ENCODE data around the gene BAZ2B. TPM values are rescaled to one million over a fixed set of nuclear protein-coding genes. Genes with fewer than 3 reads are reported as not detected.

The BAZ2B gene
- total RNA-seq, 2 donors from 2014 or later, result 53.1 to 64.1 TPM

DNA sequence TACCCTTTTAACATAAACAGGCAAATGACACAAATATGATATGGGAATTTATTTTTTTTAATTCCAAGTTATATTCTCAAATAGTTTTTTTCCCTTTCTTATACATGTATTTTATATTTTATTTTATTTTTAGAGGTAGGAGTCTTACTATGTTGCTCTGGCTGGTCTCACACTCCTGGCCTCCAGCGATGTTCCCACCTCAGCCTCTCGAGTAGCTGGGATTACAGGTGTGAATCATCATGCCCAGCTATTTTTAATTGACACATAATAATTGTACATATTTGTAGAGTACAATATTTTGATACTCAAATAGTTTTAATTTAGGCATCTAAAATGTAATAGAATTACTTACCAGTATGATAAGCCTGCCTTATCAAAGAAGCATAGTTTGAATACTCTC, 12.2 kb downstream of the BAZ2B start:
- H3K27me3 ChIP-seq (ENCODE audit: control insufficient read depth, insufficient read depth, low read length, poor library complexity, severe bottlenecking), result no peaks in the 10 kb centered on the region
- Mint-ChIP-seq H3K27ac (no peak overlapping the region), H3K27me3 (ENCODE audit: insufficient read depth) (no peaks in the 10 kb centered on the region), H3K4me3 (no peak overlapping the region), H3K9me3 (no peaks in the 10 kb centered on the region), H3K4me1 (peaks cover 15% of the 10 kb centered on the region), H3K36me3 (ENCODE audit: low read depth) (peaks cover 4% of the 10 kb centered on the region)
- H3K9ac ChIP-seq (ENCODE audit: extremely low read depth, low read length, poor library complexity, severe bottlenecking), result no peak overlapping the region
- H3K4me1 ChIP-seq (ENCODE audit: control insufficient read depth, insufficient read depth, low read length), result no peaks in the 10 kb centered on the region
- no peaks in the 10 kb centered on the region for H3K9me3 ChIP-seq (ENCODE audit: control insufficient read depth, low read length)
- DNase-seq, result no peak
- TF ChIP-seq, protein P1, sequence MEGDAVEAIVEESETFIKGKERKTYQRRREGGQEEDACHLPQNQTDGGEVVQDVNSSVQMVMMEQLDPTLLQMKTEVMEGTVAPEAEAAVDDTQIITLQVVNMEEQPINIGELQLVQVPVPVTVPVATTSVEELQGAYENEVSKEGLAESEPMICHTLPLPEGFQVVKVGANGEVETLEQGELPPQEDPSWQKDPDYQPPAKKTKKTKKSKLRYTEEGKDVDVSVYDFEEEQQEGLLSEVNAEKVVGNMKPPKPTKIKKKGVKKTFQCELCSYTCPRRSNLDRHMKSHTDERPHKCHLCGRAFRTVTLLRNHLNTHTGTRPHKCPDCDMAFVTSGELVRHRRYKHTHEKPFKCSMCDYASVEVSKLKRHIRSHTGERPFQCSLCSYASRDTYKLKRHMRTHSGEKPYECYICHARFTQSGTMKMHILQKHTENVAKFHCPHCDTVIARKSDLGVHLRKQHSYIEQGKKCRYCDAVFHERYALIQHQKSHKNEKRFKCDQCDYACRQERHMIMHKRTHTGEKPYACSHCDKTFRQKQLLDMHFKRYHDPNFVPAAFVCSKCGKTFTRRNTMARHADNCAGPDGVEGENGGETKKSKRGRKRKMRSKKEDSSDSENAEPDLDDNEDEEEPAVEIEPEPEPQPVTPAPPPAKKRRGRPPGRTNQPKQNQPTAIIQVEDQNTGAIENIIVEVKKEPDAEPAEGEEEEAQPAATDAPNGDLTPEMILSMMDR (conservative IDR thresholded peaks at IDR 0.05), result no peak
- no peak overlapping the region for H3K27ac ChIP-seq (ENCODE audit: low read depth, low read length)
- no peaks in the 10 kb centered on the region for H3K36me3 ChIP-seq (ENCODE audit: control insufficient read depth, insufficient read depth, low read length)
- H3K4me3 ChIP-seq (ENCODE audit: low read length), result no peak overlapping the region
- WGBS, 2 experiments (ENCODE audit: insufficient coverage in 1 of 2, insufficient read length in 1 of 2), result 95% methylated on average over 2 of the region's 2 CpGs; no CpG with 5 or more reads in 1 of the 2 experiments

- peaks cover 6% of the 10 kb centered on the region for H3K4me1 Mint-ChIP-seq
- TF ChIP-seq, protein P1 (conservative IDR thresholded peaks at IDR 0.05), result no peak
- no peaks in the 10 kb centered on the region for H3K36me3 ChIP-seq (ENCODE audit: control insufficient read depth, insufficient read depth, low read length)
- H3K27ac Mint-ChIP-seq, result peak overlapping the region; percentile 11
- WGBS, 2 experiments (ENCODE audit: insufficient coverage in 1 of 2, insufficient read length in 1 of 2), result 79% methylated on average over 3 of the region's 3 CpGs; no CpG with 5 or more reads in 1 of the 2 experiments
- H3K36me3 Mint-ChIP-seq (ENCODE audit: low read depth), result peaks cover 20% of the 10 kb centered on the region
- DNase-seq, result no peak
- H3K4me3 ChIP-seq (ENCODE audit: low read length), result no peak overlapping the region
- no peaks in the 10 kb centered on the region for H3K9me3 Mint-ChIP-seq
- no peak overlapping the region for H3K27ac ChIP-seq (ENCODE audit: low read depth, low read length)
- no peaks in the 10 kb centered on the region for H3K27me3 Mint-ChIP-seq (ENCODE audit: insufficient read depth)
- no peak overlapping the region for H3K4me3 Mint-ChIP-seq
- H3K9me3 ChIP-seq (ENCODE audit: control insufficient read depth, low read length), result no peaks in the 10 kb centered on the region
- no peaks in the 10 kb centered on the region for H3K27me3 ChIP-seq (ENCODE audit: control insufficient read depth, insufficient read depth, low read length, poor library complexity, severe bottlenecking)
- H3K9ac ChIP-seq (ENCODE audit: extremely low read depth, low read length, poor library complexity, severe bottlenecking), result no peak overlapping the region
- H3K4me1 ChIP-seq (ENCODE audit: control insufficient read depth, insufficient read depth, low read length), result no peaks in the 10 kb centered on the region
Observed at GRCh38 chr2:159600752-159601151, 15.6 kb downstream of the BAZ2B start.

DNA sequence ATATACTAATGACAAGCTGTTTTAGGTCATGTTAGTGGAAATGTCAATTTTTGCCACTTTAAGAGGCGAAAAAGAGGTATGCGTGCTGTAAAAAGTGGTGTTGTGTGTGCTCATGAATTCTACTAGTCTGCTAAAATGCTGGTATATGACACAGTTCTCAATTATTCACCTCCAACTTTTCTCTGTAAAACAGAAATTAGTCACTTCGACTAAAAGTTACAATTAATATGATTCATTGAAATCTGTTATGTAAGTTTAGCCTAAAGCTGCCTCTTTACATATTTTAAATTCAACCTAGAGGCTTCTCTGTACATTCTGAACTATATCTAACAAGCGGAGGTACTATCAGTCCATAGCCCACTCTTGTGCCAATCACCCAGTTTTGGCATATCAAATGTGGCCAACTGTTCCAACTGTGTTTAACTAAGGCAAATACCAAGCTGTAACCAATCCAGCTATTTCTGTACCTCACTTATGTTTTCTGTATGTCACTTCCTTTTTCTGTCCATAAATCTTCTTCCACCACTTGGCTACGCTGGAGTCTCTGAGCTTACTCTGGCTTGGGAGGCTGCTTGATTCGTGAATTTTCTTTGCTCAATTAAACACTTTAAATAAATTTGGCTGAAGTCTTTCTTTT, 20.8 kb downstream of the BAZ2B start:
- Histone ChIP-seq H3K27ac (ENCODE audit: low read depth, low read length) (no peak overlapping the region), H3K4me3 (ENCODE audit: low read length) (no peak overlapping the region), H3K27me3 (ENCODE audit: control insufficient read depth, insufficient read depth, low read length, poor library complexity, severe bottlenecking) (no peaks in the 10 kb centered on the region), H3K4me1 (ENCODE audit: control insufficient read depth, insufficient read depth, low read length) (no peaks in the 10 kb centered on the region), H3K36me3 (ENCODE audit: control insufficient read depth, insufficient read depth, low read length) (no peaks in the 10 kb centered on the region), H3K9me3 (ENCODE audit: control insufficient read depth, low read length) (no peaks in the 10 kb centered on the region), H3K9ac (ENCODE audit: extremely low read depth, low read length, poor library complexity, severe bottlenecking) (no peak overlapping the region)
- H3K27ac Mint-ChIP-seq, result no peak overlapping the region
- H3K27me3 Mint-ChIP-seq (ENCODE audit: insufficient read depth), result no peaks in the 10 kb centered on the region
- peaks cover 2% of the 10 kb centered on the region for H3K4me1 Mint-ChIP-seq
- H3K9me3 Mint-ChIP-seq, result no peaks in the 10 kb centered on the region
- DNase-seq, result no peak
- TF ChIP-seq, protein P1 (conservative IDR thresholded peaks at IDR 0.05), result no peak
- H3K36me3 Mint-ChIP-seq (ENCODE audit: low read depth), result peaks cover 16% of the 10 kb centered on the region
- no peak overlapping the region for H3K4me3 Mint-ChIP-seq
- WGBS, 2 experiments (ENCODE audit: insufficient coverage in 1 of 2, insufficient read length in 1 of 2), result 97 to 100% methylated on average over 2 to 5 of the region's 6 CpGs
